Neural progenitor cell (in vitro differentiated cells): Measurements from ENCODE around the gene LTBP3. TPM values are rescaled to one million over a fixed set of nuclear protein-coding genes. Genes with fewer than 3 reads are reported as not detected.

Experiments
- DNase-seq: peaks from one replicate; pipeline ENCODE4 v3.0.0-alpha.2; 2016; ENCODE audit warnings: low spot score
- H2AFZ ChIP-seq: fragments of 200-600 bp; sonication (generic); replicated peaks from 2 replicates; pipeline ENCODE4 v1.6.1; 2016; ENCODE audit warnings: antibody characterized with exemption
- H3F3A ChIP-seq: fragments of 200-600 bp; sonication (generic); 2 replicates; pipeline ENCODE4 v1.6.1; 2016; ENCODE audit warnings: antibody characterized with exemption, low read depth
- H3K27ac ChIP-seq: fragments of 200-600 bp; sonication (generic); 2 replicates; pipeline ENCODE4 v1.5.1; 2016; ENCODE audit warnings: mild to moderate bottlenecking
- H3K27me3 ChIP-seq: fragments of 200-600 bp; sonication (generic); 2 replicates; pipeline ENCODE4 v1.6.1; 2016; ENCODE audit warnings: mild to moderate bottlenecking, moderate library complexity
- H3K36me3 ChIP-seq: fragments of 200-600 bp; sonication (generic); 2 replicates; pipeline ENCODE4 v1.5.1; 2016
- H3K4me1 ChIP-seq: fragments of 200-600 bp; sonication (generic); 2 replicates; pipeline ENCODE4 v1.6.1; 2016; ENCODE audit warnings: mixed run types
- H3K4me2 ChIP-seq: fragments of 200-600 bp; sonication (generic); 2 replicates; pipeline ENCODE4 v1.6.1; 2016
- H3K4me3 ChIP-seq: fragments of 200-600 bp; sonication (generic); 2 replicates; pipeline ENCODE4 v1.5.1; 2016
- H3K79me2 ChIP-seq: fragments of 200-600 bp; sonication (generic); 2 replicates; pipeline ENCODE4 v1.6.1; 2016; ENCODE audit warnings: low read depth
- H3K9ac ChIP-seq: fragments of 200-600 bp; sonication (generic); 2 replicates; pipeline ENCODE4 v1.6.1; 2016
- H3K9me3 ChIP-seq: fragments of 200-600 bp; sonication (generic); 2 replicates; pipeline ENCODE4 v1.5.1; 2016; ENCODE audit warnings: low read depth
- H4K20me1 ChIP-seq: fragments of 200-600 bp; sonication (generic); 2 replicates; pipeline ENCODE4 v1.6.1; 2016; ENCODE audit warnings: low read depth
- H3K27ac Mint-ChIP-seq: 3 replicates; pipeline ENCODE4 v1.8.0; 2021; ENCODE audit warnings: mixed read lengths
- H3K27me3 Mint-ChIP-seq: 2 replicates; pipeline ENCODE4 v1.8.0; 2022; ENCODE audit warnings: low read depth, mild to moderate bottlenecking, inconsistent platforms, moderate library complexity, mixed read lengths; ENCODE audit not compliant: insufficient read depth
- H3K36me3 Mint-ChIP-seq: 3 replicates; pipeline ENCODE4 v1.8.0; 2021; ENCODE audit warnings: mixed read lengths
- H3K4me1 Mint-ChIP-seq: 3 replicates; pipeline ENCODE4 v1.8.0; 2021; ENCODE audit warnings: mixed read lengths
- H3K4me3 Mint-ChIP-seq: 3 replicates; pipeline ENCODE4 v1.8.0; 2021; ENCODE audit warnings: mild to moderate bottlenecking, moderate library complexity, mixed read lengths
- H3K9me3 Mint-ChIP-seq: 3 replicates; pipeline ENCODE4 v1.8.0; 2020; ENCODE audit warnings: mixed read lengths
- EZH2 ChIP-seq: fragments of 200-600 bp; sonication (generic); IDR thresholded peaks from 2 replicates; pipeline ENCODE4 v1.6.1; 2017; ENCODE audit warnings: antibody characterized with exemption, mild to moderate bottlenecking, moderate library complexity
- EZH2phosphoT487 ChIP-seq: fragments of 200-600 bp; sonication (generic); IDR thresholded peaks from 2 replicates; pipeline ENCODE4 v1.6.1; 2017; ENCODE audit warnings: antibody characterized with exemption
- total RNA-seq: library from RNA; depleted of rRNA; stranded (reverse); fragments of >200 nt; gene quantifications from 2 replicates; pipeline ENCODE4 v1.2.3, GENCODE V29; 2015; ENCODE audit warnings: low replicate concordance
- TF ChIP-seq, protein P1 (sequence below): fragments of 200-600 bp; sonication (generic); IDR thresholded peaks from 2 replicates; pipeline ENCODE4 v1.5.1; 2017; ENCODE audit warnings: antibody characterized with exemption, mild to moderate bottlenecking

LTBP3 gene
- total RNA-seq, 1 donor from 2014 or later = 1.2 TPM

DNA sequence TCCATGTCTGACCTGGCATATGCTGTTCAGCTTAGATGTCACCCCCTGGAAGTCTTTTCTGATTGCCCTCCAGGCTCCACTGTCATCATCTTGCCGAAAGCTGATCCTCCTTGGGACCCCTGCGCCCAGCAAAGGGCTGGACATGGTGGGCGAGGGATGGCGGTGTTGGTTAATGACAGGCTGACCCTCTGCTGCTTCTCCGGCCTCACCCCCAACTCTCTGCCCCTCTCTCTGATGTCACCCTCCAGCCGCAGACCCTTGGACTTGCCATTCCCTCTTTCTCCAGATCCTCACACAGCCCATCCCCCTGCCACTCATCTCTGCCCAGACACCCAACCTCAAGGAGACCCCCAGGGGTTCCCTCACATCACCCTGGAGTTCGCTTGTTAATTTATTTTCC lies 20.0 kb upstream of the LTBP3 start:
- Histone ChIP-seq H3K4me1 (peaks cover 9% of the 10 kb centered on the region), H3F3A (peaks cover 31% of the 10 kb centered on the region), H3K4me3 (no peak overlapping the region), H4K20me1 (peaks cover 34% of the 10 kb centered on the region), H3K4me2 (no peak overlapping the region), H3K79me2 (peaks cover 5% of the 10 kb centered on the region), H3K36me3 (no peaks in the 10 kb centered on the region), H3K27ac (no peak overlapping the region), H2AFZ (no peak overlapping the region), H3K9ac (no peak overlapping the region), H3K9me3 (no peaks in the 10 kb centered on the region), H3K27me3 (peaks cover 66% of the 10 kb centered on the region)
- TF ChIP-seq EZH2 (no peak), EZH2phosphoT487 (no peak)
- TF ChIP-seq, protein P1, sequence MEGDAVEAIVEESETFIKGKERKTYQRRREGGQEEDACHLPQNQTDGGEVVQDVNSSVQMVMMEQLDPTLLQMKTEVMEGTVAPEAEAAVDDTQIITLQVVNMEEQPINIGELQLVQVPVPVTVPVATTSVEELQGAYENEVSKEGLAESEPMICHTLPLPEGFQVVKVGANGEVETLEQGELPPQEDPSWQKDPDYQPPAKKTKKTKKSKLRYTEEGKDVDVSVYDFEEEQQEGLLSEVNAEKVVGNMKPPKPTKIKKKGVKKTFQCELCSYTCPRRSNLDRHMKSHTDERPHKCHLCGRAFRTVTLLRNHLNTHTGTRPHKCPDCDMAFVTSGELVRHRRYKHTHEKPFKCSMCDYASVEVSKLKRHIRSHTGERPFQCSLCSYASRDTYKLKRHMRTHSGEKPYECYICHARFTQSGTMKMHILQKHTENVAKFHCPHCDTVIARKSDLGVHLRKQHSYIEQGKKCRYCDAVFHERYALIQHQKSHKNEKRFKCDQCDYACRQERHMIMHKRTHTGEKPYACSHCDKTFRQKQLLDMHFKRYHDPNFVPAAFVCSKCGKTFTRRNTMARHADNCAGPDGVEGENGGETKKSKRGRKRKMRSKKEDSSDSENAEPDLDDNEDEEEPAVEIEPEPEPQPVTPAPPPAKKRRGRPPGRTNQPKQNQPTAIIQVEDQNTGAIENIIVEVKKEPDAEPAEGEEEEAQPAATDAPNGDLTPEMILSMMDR = no peak
- Mint-ChIP-seq H3K9me3 (no peaks in the 10 kb centered on the region), H3K27me3 (peaks cover 29% of the 10 kb centered on the region), H3K36me3 (peaks cover 8% of the 10 kb centered on the region), H3K4me1 (peaks cover 30% of the 10 kb centered on the region), H3K4me3 (peak overlapping the region; percentile 31), H3K27ac (peak overlapping the region; percentile 35)
- DNase-seq = no peak

DNA sequence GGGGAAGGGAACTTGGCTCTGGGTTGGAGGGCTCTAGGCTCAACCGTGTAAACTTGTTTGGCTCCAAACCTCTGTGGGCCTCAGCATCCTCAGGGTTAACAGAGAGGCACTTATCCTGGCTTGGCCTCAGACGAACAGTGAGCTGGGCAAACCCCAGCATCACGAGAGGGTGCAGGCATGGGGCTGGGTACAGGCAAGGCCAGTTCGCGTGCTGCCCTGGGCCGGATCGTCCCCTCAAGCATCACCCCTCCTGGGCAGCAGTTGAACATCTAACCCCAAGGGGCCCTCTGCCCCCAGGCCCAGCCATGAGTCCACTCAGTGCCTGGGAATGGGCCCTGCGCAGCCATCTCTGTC lies 19.6 kb upstream of the LTBP3 start:
- Histone ChIP-seq H4K20me1 (peaks cover 38% of the 10 kb centered on the region), H3K79me2 (peaks cover 9% of the 10 kb centered on the region), H3K4me3 (no peak overlapping the region), H3K4me1 (peaks cover 12% of the 10 kb centered on the region), H3K9ac (no peak overlapping the region), H3K36me3 (no peaks in the 10 kb centered on the region), H3K27ac (no peak overlapping the region), H2AFZ (no peak overlapping the region), H3K4me2 (no peak overlapping the region), H3K9me3 (no peaks in the 10 kb centered on the region), H3K27me3 (peaks cover 62% of the 10 kb centered on the region), H3F3A (peaks cover 35% of the 10 kb centered on the region)
- H3K36me3 Mint-ChIP-seq = peaks cover 10% of the 10 kb centered on the region
- H3K9me3 Mint-ChIP-seq = no peaks in the 10 kb centered on the region
- H3K4me1 Mint-ChIP-seq = peaks cover 33% of the 10 kb centered on the region
- peak overlapping the region; percentile 31 for H3K4me3 Mint-ChIP-seq
- no peak for TF ChIP-seq EZH2phosphoT487
- TF ChIP-seq, protein P1 = no peak
- TF ChIP-seq EZH2 = no peak
- peaks cover 29% of the 10 kb centered on the region for H3K27me3 Mint-ChIP-seq
- no peak for DNase-seq
- H3K27ac Mint-ChIP-seq = no peak overlapping the region

- DNase-seq = no peak
- no peak overlapping the region for H3K4me3 ChIP-seq
- no peak overlapping the region for H3K9ac ChIP-seq
- TF ChIP-seq, protein P1 = no peak
- no peak for TF ChIP-seq EZH2phosphoT487
- no peak for TF ChIP-seq EZH2
- H3F3A ChIP-seq = peaks cover 36% of the 10 kb centered on the region
- H4K20me1 ChIP-seq = peaks cover 39% of the 10 kb centered on the region
- H2AFZ ChIP-seq = no peak overlapping the region
- H3K9me3 Mint-ChIP-seq = no peaks in the 10 kb centered on the region
- no peaks in the 10 kb centered on the region for H3K36me3 ChIP-seq
- H3K79me2 ChIP-seq = peaks cover 9% of the 10 kb centered on the region
- no peak overlapping the region for H3K27ac Mint-ChIP-seq
- H3K9me3 ChIP-seq = no peaks in the 10 kb centered on the region
- H3K4me2 ChIP-seq = no peak overlapping the region
- peaks cover 12% of the 10 kb centered on the region for H3K4me1 ChIP-seq
- H3K27me3 Mint-ChIP-seq = peaks cover 26% of the 10 kb centered on the region
- H3K27ac ChIP-seq = no peak overlapping the region
- peaks cover 56% of the 10 kb centered on the region for H3K27me3 ChIP-seq
- peak overlapping the region; percentile 70 for H3K4me3 Mint-ChIP-seq
- peaks cover 10% of the 10 kb centered on the region for H3K36me3 Mint-ChIP-seq
- H3K4me1 Mint-ChIP-seq = peaks cover 35% of the 10 kb centered on the region
These were observed 19.0 kb upstream of the LTBP3 start for GRCh38 chr11:65576867-65577755.
